Measurements from ENCODE around the gene GRIK3. TPM values are rescaled to one million over a fixed set of nuclear protein-coding genes. Genes with fewer than 3 reads are reported as not detected.
A peak's percentile ranks its signal among the peaks of the same experiment; 100 is the strongest.

Gene GRIK3
- total and polyA plus RNA-seq, 4 donors, result 0.68 to 1.6 TPM; not detected in 2

- Histone ChIP-seq H3K4me3 (ENCODE audit: low read length in 2 of 2) (no peak overlapping the region), H3K9me3 (ENCODE audit: control insufficient read depth, low read length) (no peaks in the 10 kb centered on the region), H3K4me1 (ENCODE audit: control insufficient read depth in 1 of 2, insufficient read depth in 2 of 2, low read length in 2 of 2) (no peaks in the 10 kb centered on the region), H3K27me3 (ENCODE audit: control insufficient read depth in 1 of 2, insufficient read depth in 2 of 2, low read length in 1 of 2) (no peaks in the 10 kb centered on the region), H3K27ac (ENCODE audit: low read depth in 1 of 2, low read length in 2 of 2) (no peak overlapping the region), H3K36me3 (ENCODE audit: control insufficient read depth in 1 of 2, insufficient read depth in 2 of 2, low read length in 1 of 2) (no peaks in the 10 kb centered on the region)
- intact Hi-C loops (cut with DNase I), result no loop called here
- no peak for DNase-seq
- ATAC-seq (ENCODE audit: low FRiP score), result no peak
- 81 to 87% methylated on average over 6 of the region's 6 CpGs for WGBS, 2 donors
Measured at GRCh38 chr1:36825226-36825625, 209.1 kb downstream of the GRIK3 start.

DNA sequence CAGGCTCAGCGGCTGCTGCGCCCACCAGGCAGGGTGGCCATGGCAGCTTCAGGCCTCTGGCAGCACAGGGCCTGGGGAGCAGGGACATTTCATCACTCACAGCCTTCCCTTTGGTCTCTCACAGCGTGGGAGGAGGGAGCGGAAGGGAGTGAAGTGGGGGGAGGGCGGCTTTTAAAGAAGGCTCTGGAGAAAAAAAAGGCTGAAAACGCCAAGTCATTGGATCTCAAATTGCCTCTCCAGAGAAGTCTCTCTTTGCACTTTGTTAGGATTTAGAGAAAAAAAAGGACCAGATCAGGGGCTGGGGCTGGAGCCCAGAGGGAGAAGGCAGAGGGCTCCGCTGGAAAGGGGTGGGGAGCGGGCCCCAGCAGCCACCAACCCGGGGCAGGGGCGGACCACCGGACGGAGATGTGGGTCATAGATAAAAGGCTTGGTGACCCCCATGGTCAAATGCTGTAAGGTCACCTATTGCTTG is 209.9 kb downstream of the GRIK3 start:
- DNase-seq (peak in 1 of 2 donors; percentile 42), ATAC-seq (ENCODE audit: low FRiP score) (no peak)
- Histone ChIP-seq H3K9me3 (ENCODE audit: control insufficient read depth, low read length) (no peaks in the 10 kb centered on the region), H3K27me3 (ENCODE audit: control insufficient read depth in 1 of 2, insufficient read depth in 2 of 2, low read length in 1 of 2) (no peaks in the 10 kb centered on the region), H3K36me3 (ENCODE audit: control insufficient read depth in 1 of 2, insufficient read depth in 2 of 2, low read length in 1 of 2) (no peaks in the 10 kb centered on the region), H3K4me3 (ENCODE audit: low read length in 2 of 2) (no peak overlapping the region), H3K4me1 (ENCODE audit: control insufficient read depth in 1 of 2, insufficient read depth in 2 of 2, low read length in 2 of 2) (no peaks in the 10 kb centered on the region), H3K27ac (ENCODE audit: low read depth in 1 of 2, low read length in 2 of 2) (no peak overlapping the region)
- intact Hi-C loops (cut with DNase I), result no loop called here
- 15 to 17% methylated on average over 12 of the region's 12 CpGs for WGBS, 2 donors

- no peak overlapping the region for H3K27ac ChIP-seq (ENCODE audit: low read depth in 1 of 2, low read length in 2 of 2)
- intact Hi-C loops (cut with DNase I), result no loop called here
- H3K4me1 ChIP-seq (ENCODE audit: control insufficient read depth in 1 of 2, insufficient read depth in 2 of 2, low read length in 2 of 2), result no peaks in the 10 kb centered on the region
- H3K9me3 ChIP-seq (ENCODE audit: control insufficient read depth, low read length), result no peaks in the 10 kb centered on the region
- DNase-seq (no peak), ATAC-seq (ENCODE audit: low FRiP score) (no peak)
- no peak overlapping the region for H3K4me3 ChIP-seq (ENCODE audit: low read length in 2 of 2)
- H3K27me3 ChIP-seq (ENCODE audit: control insufficient read depth in 1 of 2, insufficient read depth in 2 of 2, low read length in 1 of 2), result no peaks in the 10 kb centered on the region
- 50 to 55% methylated on average over 2 of the region's 2 CpGs for WGBS, 2 donors
- no peaks in the 10 kb centered on the region for H3K36me3 ChIP-seq (ENCODE audit: control insufficient read depth in 1 of 2, insufficient read depth in 2 of 2, low read length in 1 of 2)
Measured at GRCh38 chr1:36822648-36823047, 211.7 kb downstream of the GRIK3 start.

- no peaks in the 10 kb centered on the region for H3K9me3 ChIP-seq (ENCODE audit: control insufficient read depth, low read length)
- H3K4me1 ChIP-seq (ENCODE audit: control insufficient read depth in 1 of 2, insufficient read depth in 2 of 2, low read length in 2 of 2), result no peaks in the 10 kb centered on the region
- H3K4me3 ChIP-seq (ENCODE audit: low read length in 2 of 2), result no peak overlapping the region
- no peak overlapping the region for H3K27ac ChIP-seq (ENCODE audit: low read depth in 1 of 2, low read length in 2 of 2)
- DNase-seq, result no peak
- no peaks in the 10 kb centered on the region for H3K27me3 ChIP-seq (ENCODE audit: control insufficient read depth in 1 of 2, insufficient read depth in 2 of 2, low read length in 1 of 2)
- WGBS, 2 donors, result 71 to 77% methylated on average over 6 to 7 of the region's 7 CpGs
- intact Hi-C loops (cut with DNase I), result no loop called here
- no peak for ATAC-seq (ENCODE audit: low FRiP score)
- H3K36me3 ChIP-seq (ENCODE audit: control insufficient read depth in 1 of 2, insufficient read depth in 2 of 2, low read length in 1 of 2), result no peaks in the 10 kb centered on the region
Measured at GRCh38 chr1:36821386-36821785, 212.9 kb downstream of the GRIK3 start.

GRCh38 chr1:36818771-36819170 is 215.5 kb downstream of the GRIK3 start:
- Histone ChIP-seq H3K27me3 (ENCODE audit: control insufficient read depth in 1 of 2, insufficient read depth in 2 of 2, low read length in 1 of 2) (no peaks in the 10 kb centered on the region), H3K27ac (ENCODE audit: low read depth in 1 of 2, low read length in 2 of 2) (no peak overlapping the region), H3K4me3 (ENCODE audit: low read length in 2 of 2) (no peak overlapping the region), H3K36me3 (ENCODE audit: control insufficient read depth in 1 of 2, insufficient read depth in 2 of 2, low read length in 1 of 2) (no peaks in the 10 kb centered on the region), H3K4me1 (ENCODE audit: control insufficient read depth in 1 of 2, insufficient read depth in 2 of 2, low read length in 2 of 2) (no peaks in the 10 kb centered on the region), H3K9me3 (ENCODE audit: control insufficient read depth, low read length) (no peaks in the 10 kb centered on the region)
- no peak for ATAC-seq (ENCODE audit: low FRiP score)
- 48 to 56% methylated on average over 2 of the region's 2 CpGs for WGBS, 2 donors
- intact Hi-C loops (cut with DNase I), result no loop called here
- no peak for DNase-seq

DNA sequence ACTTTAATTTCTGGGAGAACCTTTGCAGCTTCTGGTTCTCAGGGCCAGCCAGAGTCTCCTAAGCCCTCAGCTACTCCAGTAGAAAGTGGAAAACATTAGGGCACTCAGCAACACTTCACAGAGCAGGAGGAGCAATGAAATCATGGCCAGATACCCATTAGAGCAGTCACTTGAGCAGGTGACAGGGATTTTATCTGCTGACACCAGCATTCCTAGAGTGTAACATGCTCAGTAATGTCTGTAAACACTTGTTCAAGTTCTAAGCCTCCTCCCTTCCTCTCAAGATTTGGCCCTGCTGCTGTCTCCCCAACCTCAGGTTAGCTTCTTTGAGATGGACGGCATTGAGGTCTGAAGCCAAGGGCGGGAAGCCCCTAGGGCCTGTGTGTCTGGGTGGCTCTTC is 218.0 kb downstream of the GRIK3 start:
- H3K36me3 ChIP-seq (ENCODE audit: control insufficient read depth in 1 of 2, insufficient read depth in 2 of 2, low read length in 1 of 2), result no peaks in the 10 kb centered on the region
- 88 to 97% methylated on average over 2 of the region's 2 CpGs for WGBS, 2 donors
- no peaks in the 10 kb centered on the region for H3K4me1 ChIP-seq (ENCODE audit: control insufficient read depth in 1 of 2, insufficient read depth in 2 of 2, low read length in 2 of 2)
- no peaks in the 10 kb centered on the region for H3K27me3 ChIP-seq (ENCODE audit: control insufficient read depth in 1 of 2, insufficient read depth in 2 of 2, low read length in 1 of 2)
- H3K9me3 ChIP-seq (ENCODE audit: control insufficient read depth, low read length), result no peaks in the 10 kb centered on the region
- DNase-seq, result no peak
- H3K4me3 ChIP-seq (ENCODE audit: low read length in 2 of 2), result no peak overlapping the region
- intact Hi-C loops (cut with DNase I), result no loop called here
- ATAC-seq (ENCODE audit: low FRiP score), result no peak
- no peak overlapping the region for H3K27ac ChIP-seq (ENCODE audit: low read depth in 1 of 2, low read length in 2 of 2)

- intact Hi-C loops (cut with DNase I), result no loop called here
- H3K27me3 ChIP-seq (ENCODE audit: control insufficient read depth in 1 of 2, insufficient read depth in 2 of 2, low read length in 1 of 2), result no peaks in the 10 kb centered on the region
- WGBS, 2 donors, result 67 to 68% methylated on average over 4 of the region's 4 CpGs
- no peaks in the 10 kb centered on the region for H3K9me3 ChIP-seq (ENCODE audit: control insufficient read depth, low read length)
- H3K36me3 ChIP-seq (ENCODE audit: control insufficient read depth in 1 of 2, insufficient read depth in 2 of 2, low read length in 1 of 2), result no peaks in the 10 kb centered on the region
- DNase-seq, result no peak
- no peak overlapping the region for H3K4me3 ChIP-seq (ENCODE audit: low read length in 2 of 2)
- H3K4me1 ChIP-seq (ENCODE audit: control insufficient read depth in 1 of 2, insufficient read depth in 2 of 2, low read length in 2 of 2), result no peaks in the 10 kb centered on the region
- no peak overlapping the region for H3K27ac ChIP-seq (ENCODE audit: low read depth in 1 of 2, low read length in 2 of 2)
- ATAC-seq (ENCODE audit: low FRiP score), result no peak
Measured at GRCh38 chr1:36814774-36815173, 219.5 kb downstream of the GRIK3 start.

GRCh38 chr1:36814083-36814482 is 220.2 kb downstream of the GRIK3 start:
- no peaks in the 10 kb centered on the region for H3K4me1 ChIP-seq (ENCODE audit: control insufficient read depth in 1 of 2, insufficient read depth in 2 of 2, low read length in 2 of 2)
- no peaks in the 10 kb centered on the region for H3K36me3 ChIP-seq (ENCODE audit: control insufficient read depth in 1 of 2, insufficient read depth in 2 of 2, low read length in 1 of 2)
- intact Hi-C loops (cut with DNase I), result no loop called here
- H3K9me3 ChIP-seq (ENCODE audit: control insufficient read depth, low read length), result no peaks in the 10 kb centered on the region
- ATAC-seq (ENCODE audit: low FRiP score) (no peak), DNase-seq (no peak)
- H3K27me3 ChIP-seq (ENCODE audit: control insufficient read depth in 1 of 2, insufficient read depth in 2 of 2, low read length in 1 of 2), result no peaks in the 10 kb centered on the region
- no peak overlapping the region for H3K27ac ChIP-seq (ENCODE audit: low read depth in 1 of 2, low read length in 2 of 2)
- no peak overlapping the region for H3K4me3 ChIP-seq (ENCODE audit: low read length in 2 of 2)
- WGBS, 2 donors, result 81 to 84% methylated on average over 7 of the region's 7 CpGs

- no peak for DNase-seq
- intact Hi-C loops (cut with DNase I), result no loop called here
- WGBS, 2 donors, result 50 to 56% methylated on average over 4 of the region's 4 CpGs
- Histone ChIP-seq H3K27me3 (ENCODE audit: control insufficient read depth in 1 of 2, insufficient read depth in 2 of 2, low read length in 1 of 2) (no peaks in the 10 kb centered on the region), H3K36me3 (ENCODE audit: control insufficient read depth in 1 of 2, insufficient read depth in 2 of 2, low read length in 1 of 2) (no peaks in the 10 kb centered on the region), H3K9me3 (ENCODE audit: control insufficient read depth, low read length) (no peaks in the 10 kb centered on the region), H3K4me1 (ENCODE audit: control insufficient read depth in 1 of 2, insufficient read depth in 2 of 2, low read length in 2 of 2) (no peaks in the 10 kb centered on the region), H3K27ac (ENCODE audit: low read depth in 1 of 2, low read length in 2 of 2) (no peak overlapping the region), H3K4me3 (ENCODE audit: low read length in 2 of 2) (no peak overlapping the region)
- ATAC-seq (ENCODE audit: low FRiP score), result no peak
Measured at GRCh38 chr1:36807262-36807661, 227.1 kb downstream of the GRIK3 start.
